ENCODE measurements around the gene LSM14A. TPM values are rescaled to one million over a fixed set of nuclear protein-coding genes. Genes with fewer than 3 reads are reported as not detected.

Gene LSM14A
- total RNA-seq (2014; rRNA removed; shearing (Covaris generic)) = 151 and 182 TPM in 2 replicates
- 189 and 234 TPM in 2 replicates for total RNA-seq (2022)
- Bru-seq, nascent RNA = percentile 96 among the genes with signal in this experiment
- BruChase-seq, experiment 1, labeled RNA remaining after a 6-hour chase = percentile 97 among the genes with signal in this experiment
- percentile 96 among the genes with signal in this experiment for BruChase-seq, experiment 2, labeled RNA remaining after a 2-hour chase
- long read RNA-seq, transcript LSM14A-203 (10 exons, 3,596 nt) = major isoform, 119 of 269 reads
- long read RNA-seq, transcript LSM14A-201 (11 exons, 3,424 nt) = minor isoform, 88 of 269 reads
- long read RNA-seq, partial matches to known transcripts = 18 of 269 reads
- long read RNA-seq, other reads (novel, unspliced or antisense) = 39 of 269 reads

GRCh38 chr19:34171877-34172660, at the start of gene LSM14A:
LSM14A (plus strand) TSS chr19:34172504; CDS start chr19:34172643, 139 bp downstream.
- DNase-seq (ENCODE audit: low spot score) = peak; percentile 93
- Histone ChIP-seq H4K20me1 (ENCODE audit: insufficient read depth, low read length) (peaks cover 25% of the 10 kb centered on the region), H3K4me1 (ENCODE audit: insufficient read depth, low read length, poor library complexity, severe bottlenecking) (peaks cover 50% of the 10 kb centered on the region), H3K4me2 (ENCODE audit: low read length) (peak within 1 kb of the TSS; percentile 75), H3K79me2 (ENCODE audit: insufficient read depth, low read depth, low read length) (peaks cover 53% of the 10 kb centered on the region), H3K9me3 (ENCODE audit: low read length) (no peaks in the 10 kb centered on the region; the same call in 1 of the 2 replicates), H2AFZ (ENCODE audit: low read length) (peak within 1 kb of the TSS; percentile 73; the same call in 1 of the 2 replicates), H3K27ac (ENCODE audit: low read depth, low read length, poor library complexity, severe bottlenecking) (peak within 1 kb of the TSS; percentile 91), H3K4me3 (ENCODE audit: low read depth, low read length, poor library complexity, severe bottlenecking) (peak within 1 kb of the TSS; percentile 88), H3K36me3 (ENCODE audit: insufficient read depth, low read length) (peaks cover 39% of the 10 kb centered on the region), H3K9me2 (ENCODE audit: insufficient read depth, low read length) (no peaks in the 10 kb centered on the region)
- intact Hi-C loops (cut with micrococcal nuclease; ENCODE audit: unreplicated experiment) = no loop called here
- CTCF ChIA-PET (ENCODE audit: unreplicated experiment) = interaction anchor here (0.5 kb wide), 1 partner anchor 827 kb away, joined by 3 read pairs; no protein-coding TSS in a partner anchor
- TSS peak; percentile 95 for BruUV-seq (replicated peaks)
- no peak for TF ChIP-seq EZH2phosphoT487 (IDR thresholded peaks at IDR 0.05; ENCODE audit: borderline replicate concordance, low read depth, low read length)
- TF ChIP-seq CTCF (conservative IDR thresholded peaks at IDR 0.05; ENCODE audit: low read length) = no peak
- POLR2A ChIA-PET = interaction anchor here (0.6 to 5.0 kb wide), 5 partner anchors 17 to 798 kb away, joined by 3 to 26 read pairs (median 3); no protein-coding TSS in a partner anchor

GRCh38 chr19:34124828-34125227, 47.5 kb upstream of the LSM14A start:
- Histone ChIP-seq H3K9me3 (ENCODE audit: low read length) (no peaks in the 10 kb centered on the region), H3K79me2 (ENCODE audit: insufficient read depth, low read depth, low read length) (no peaks in the 10 kb centered on the region), H3K4me1 (ENCODE audit: insufficient read depth, low read length, poor library complexity, severe bottlenecking) (no peaks in the 10 kb centered on the region), H2AFZ (ENCODE audit: low read length) (no peak overlapping the region), H3K36me3 (ENCODE audit: insufficient read depth, low read length) (no peaks in the 10 kb centered on the region), H3K9me2 (ENCODE audit: insufficient read depth, low read length) (no peaks in the 10 kb centered on the region), H3K27ac (ENCODE audit: low read depth, low read length, poor library complexity, severe bottlenecking) (no peak overlapping the region), H3K4me3 (ENCODE audit: low read depth, low read length, poor library complexity, severe bottlenecking) (no peak overlapping the region), H4K20me1 (ENCODE audit: insufficient read depth, low read length) (no peaks in the 10 kb centered on the region), H3K4me2 (ENCODE audit: low read length) (no peak overlapping the region)
- DNase-seq (ENCODE audit: low spot score) = no peak
- POLR2A ChIA-PET = no interaction called here
- CTCF ChIA-PET (ENCODE audit: unreplicated experiment) = no interaction called here
- intact Hi-C loops (cut with micrococcal nuclease; ENCODE audit: unreplicated experiment) = loop anchor here (10.0 kb wide), 2 partner anchors 100 to 220 kb away; no protein-coding TSS in a partner anchor
- BruUV-seq (replicated peaks) = no TSS peak
- no peak for TF ChIP-seq CTCF (conservative IDR thresholded peaks at IDR 0.05; ENCODE audit: low read length)
- TF ChIP-seq EZH2phosphoT487 (IDR thresholded peaks at IDR 0.05; ENCODE audit: borderline replicate concordance, low read depth, low read length) = no peak

All from OCI-LY7 (cell line).